Measurements from ENCODE around the gene PMEL. TPM values are rescaled to one million over a fixed set of nuclear protein-coding genes. Genes with fewer than 3 reads are reported as not detected.

PMEL gene
- total RNA-seq, 2 donors from 2014 or later, result 17.2 to 20.8 TPM

DNA sequence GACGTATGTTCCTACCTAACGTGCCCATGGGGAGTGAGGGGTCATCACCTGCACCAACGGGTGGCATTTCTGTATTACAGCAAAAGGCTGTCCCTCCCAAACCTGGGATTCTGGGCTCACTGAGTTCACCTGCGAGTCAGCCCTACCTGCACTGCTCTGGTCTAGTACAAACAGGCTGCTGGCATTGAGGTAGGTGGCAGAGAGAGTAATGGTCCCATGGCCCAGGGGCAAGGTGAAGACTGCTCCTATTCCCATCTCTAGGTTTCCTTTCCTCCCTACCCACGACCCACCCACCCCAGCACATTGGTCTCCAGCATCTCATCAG, 31.7 kb upstream of the PMEL start:
- Mint-ChIP-seq H3K27ac (peak overlapping the region; percentile 96), H3K27me3 (ENCODE audit: insufficient read depth) (no peaks in the 10 kb centered on the region), H3K36me3 (ENCODE audit: low read depth) (peaks cover 49% of the 10 kb centered on the region), H3K9me3 (peaks cover 16% of the 10 kb centered on the region), H3K4me1 (peaks cover 15% of the 10 kb centered on the region), H3K4me3 (peak overlapping the region; percentile 95)
- TF ChIP-seq, protein P1, sequence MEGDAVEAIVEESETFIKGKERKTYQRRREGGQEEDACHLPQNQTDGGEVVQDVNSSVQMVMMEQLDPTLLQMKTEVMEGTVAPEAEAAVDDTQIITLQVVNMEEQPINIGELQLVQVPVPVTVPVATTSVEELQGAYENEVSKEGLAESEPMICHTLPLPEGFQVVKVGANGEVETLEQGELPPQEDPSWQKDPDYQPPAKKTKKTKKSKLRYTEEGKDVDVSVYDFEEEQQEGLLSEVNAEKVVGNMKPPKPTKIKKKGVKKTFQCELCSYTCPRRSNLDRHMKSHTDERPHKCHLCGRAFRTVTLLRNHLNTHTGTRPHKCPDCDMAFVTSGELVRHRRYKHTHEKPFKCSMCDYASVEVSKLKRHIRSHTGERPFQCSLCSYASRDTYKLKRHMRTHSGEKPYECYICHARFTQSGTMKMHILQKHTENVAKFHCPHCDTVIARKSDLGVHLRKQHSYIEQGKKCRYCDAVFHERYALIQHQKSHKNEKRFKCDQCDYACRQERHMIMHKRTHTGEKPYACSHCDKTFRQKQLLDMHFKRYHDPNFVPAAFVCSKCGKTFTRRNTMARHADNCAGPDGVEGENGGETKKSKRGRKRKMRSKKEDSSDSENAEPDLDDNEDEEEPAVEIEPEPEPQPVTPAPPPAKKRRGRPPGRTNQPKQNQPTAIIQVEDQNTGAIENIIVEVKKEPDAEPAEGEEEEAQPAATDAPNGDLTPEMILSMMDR (conservative IDR thresholded peaks at IDR 0.05), result no peak
- no peak for DNase-seq
- Histone ChIP-seq H3K4me3 (ENCODE audit: low read length) (peak overlapping the region; percentile 99), H3K36me3 (ENCODE audit: control insufficient read depth, insufficient read depth, low read length) (peaks cover 45% of the 10 kb centered on the region), H3K9ac (ENCODE audit: extremely low read depth, low read length, poor library complexity, severe bottlenecking) (peak overlapping the region; percentile 88), H3K4me1 (ENCODE audit: control insufficient read depth, insufficient read depth, low read length) (no peaks in the 10 kb centered on the region), H3K27ac (ENCODE audit: low read depth, low read length) (no peak overlapping the region), H3K9me3 (ENCODE audit: control insufficient read depth, low read length) (peaks cover 36% of the 10 kb centered on the region), H3K27me3 (ENCODE audit: control insufficient read depth, insufficient read depth, low read length, poor library complexity, severe bottlenecking) (no peaks in the 10 kb centered on the region)
- WGBS, 2 experiments (ENCODE audit: insufficient coverage in 1 of 2, insufficient read length in 1 of 2), result 5 to 8% methylated on average over 4 to 5 of the region's 5 CpGs

DNA sequence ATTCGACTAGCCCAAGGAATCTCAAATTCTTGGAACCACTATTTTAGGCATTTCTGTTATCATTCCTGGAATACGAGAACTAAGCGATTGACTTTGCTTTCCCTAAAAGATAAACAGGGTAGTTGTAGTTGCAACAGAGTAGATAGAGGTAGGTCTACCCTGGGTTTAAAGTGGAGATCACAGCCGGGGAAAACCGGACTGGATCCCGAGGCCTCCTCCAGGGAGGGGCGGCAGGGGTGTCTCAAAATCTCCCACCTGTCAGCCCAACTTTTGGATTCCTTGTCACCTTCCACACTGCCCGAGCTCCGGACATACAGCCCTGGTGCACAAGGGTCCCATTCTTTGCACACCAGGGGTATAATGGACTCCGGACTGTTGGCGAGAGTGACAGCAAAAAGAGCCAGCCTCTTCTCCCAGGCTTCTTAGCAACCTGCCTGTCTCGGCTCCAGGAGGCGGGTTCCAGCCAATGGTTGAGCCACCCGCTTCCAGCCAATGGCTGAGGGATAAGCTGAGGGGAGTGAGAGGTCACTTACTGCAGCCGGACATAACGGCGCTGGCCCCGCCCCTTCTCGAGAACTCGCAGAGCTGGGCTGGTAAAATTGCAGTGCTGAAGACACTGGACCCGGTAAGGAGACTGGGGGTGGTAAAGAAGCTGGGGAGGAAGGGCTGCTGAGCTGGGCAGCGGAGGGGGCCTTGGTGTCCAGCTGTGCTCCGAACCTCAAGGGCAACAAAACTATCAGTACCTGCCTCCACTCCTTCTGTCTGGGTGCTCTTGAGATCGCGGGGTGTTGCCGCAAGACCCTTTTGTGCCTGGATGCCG, 31.1 kb upstream of the PMEL start, which contains the start of gene SUOX:
SUOX (plus strand) TSS at position 562 of the 820 bp plus-strand sequence. CDS start 4,946 bp downstream, outside the sequence.
- Histone ChIP-seq H3K36me3 (ENCODE audit: control insufficient read depth, insufficient read depth, low read length) (peaks cover 45% of the 10 kb centered on the region), H3K27me3 (ENCODE audit: control insufficient read depth, insufficient read depth, low read length, poor library complexity, severe bottlenecking) (no peaks in the 10 kb centered on the region), H3K9ac (ENCODE audit: extremely low read depth, low read length, poor library complexity, severe bottlenecking) (peak within 1 kb of the TSS; percentile 88), H3K4me3 (ENCODE audit: low read length) (peak within 1 kb of the TSS; percentile 99), H3K9me3 (ENCODE audit: control insufficient read depth, low read length) (peaks cover 30% of the 10 kb centered on the region), H3K27ac (ENCODE audit: low read depth, low read length) (no peak within 1 kb of the TSS), H3K4me1 (ENCODE audit: control insufficient read depth, insufficient read depth, low read length) (no peaks in the 10 kb centered on the region)
- no peaks in the 10 kb centered on the region for H3K27me3 Mint-ChIP-seq (ENCODE audit: insufficient read depth)
- 11 to 25% methylated on average over 13 to 27 of the region's 27 CpGs for WGBS, 2 experiments (ENCODE audit: insufficient coverage in 1 of 2, insufficient read length in 1 of 2)
- H3K9me3 Mint-ChIP-seq, result peaks cover 16% of the 10 kb centered on the region
- H3K27ac Mint-ChIP-seq, result peak within 1 kb of the TSS; percentile 96
- TF ChIP-seq, protein P1 (conservative IDR thresholded peaks at IDR 0.05), result no peak
- peak within 1 kb of the TSS; percentile 95 for H3K4me3 Mint-ChIP-seq
- DNase-seq, result peak; percentile 100
- peaks cover 49% of the 10 kb centered on the region for H3K36me3 Mint-ChIP-seq (ENCODE audit: low read depth)
- peaks cover 15% of the 10 kb centered on the region for H3K4me1 Mint-ChIP-seq

DNA sequence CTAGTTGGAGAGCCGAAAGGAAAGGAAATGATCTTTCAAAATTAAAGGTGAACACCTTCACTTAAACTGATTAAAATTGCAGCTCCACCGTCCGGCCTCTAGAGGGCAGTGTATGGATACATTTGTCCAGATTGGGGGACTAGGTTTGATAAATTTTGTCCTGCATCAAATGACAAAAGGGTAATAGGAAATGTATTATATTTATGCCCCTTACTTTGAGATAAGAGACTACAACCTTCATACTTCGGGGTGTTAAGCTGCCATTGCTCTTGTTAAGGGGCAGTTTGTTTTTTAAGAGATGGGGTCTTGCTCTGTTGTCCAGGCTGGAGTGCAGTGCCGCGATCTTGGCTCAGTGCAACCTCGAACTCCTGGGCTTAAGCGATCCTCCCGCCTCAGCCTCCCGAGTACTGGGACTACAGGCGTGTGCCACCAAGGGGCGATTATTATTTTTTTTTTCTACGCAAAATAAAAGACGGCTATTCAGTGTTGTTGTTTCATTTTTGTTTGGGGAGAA, 30.4 kb upstream of the PMEL start:
- peak overlapping the region; percentile 99 for H3K4me3 ChIP-seq (ENCODE audit: low read length)
- H3K4me1 ChIP-seq (ENCODE audit: control insufficient read depth, insufficient read depth, low read length), result no peaks in the 10 kb centered on the region
- Mint-ChIP-seq H3K4me3 (peak overlapping the region; percentile 95), H3K27me3 (ENCODE audit: insufficient read depth) (no peaks in the 10 kb centered on the region), H3K9me3 (peaks cover 12% of the 10 kb centered on the region), H3K4me1 (peaks cover 11% of the 10 kb centered on the region), H3K36me3 (ENCODE audit: low read depth) (peaks cover 48% of the 10 kb centered on the region), H3K27ac (peak overlapping the region; percentile 66)
- peaks cover 23% of the 10 kb centered on the region for H3K9me3 ChIP-seq (ENCODE audit: control insufficient read depth, low read length)
- 69 to 93% methylated on average over 7 to 14 of the region's 14 CpGs for WGBS, 2 experiments (ENCODE audit: insufficient coverage in 1 of 2, insufficient read length in 1 of 2)
- H3K9ac ChIP-seq (ENCODE audit: extremely low read depth, low read length, poor library complexity, severe bottlenecking), result peak overlapping the region; percentile 88
- DNase-seq, result peak; percentile 81
- no peak overlapping the region for H3K27ac ChIP-seq (ENCODE audit: low read depth, low read length)
- H3K36me3 ChIP-seq (ENCODE audit: control insufficient read depth, insufficient read depth, low read length), result peaks cover 43% of the 10 kb centered on the region
- TF ChIP-seq, protein P1 (conservative IDR thresholded peaks at IDR 0.05), result peak; percentile 93
- H3K27me3 ChIP-seq (ENCODE audit: control insufficient read depth, insufficient read depth, low read length, poor library complexity, severe bottlenecking), result no peaks in the 10 kb centered on the region

Measured in endodermal cell (in vitro differentiated cells).